HG03565 (cell line): ENCODE results near the gene PTPRA.
"Not testable (repeated sequence)": the region's sequence is repeated elsewhere in the genome, so short reads cannot be mapped to it uniquely, and the experiment has no call there.

Experiments
- ATAC-seq: cut with Tn5 transposase; IDR thresholded peaks from one replicate; pipeline ENCODE4 v1.9.1; 2021; ENCODE audit warnings: mild to moderate bottlenecking, moderate library complexity; ENCODE audit not compliant: unreplicated experiment

The PTPRA gene

GRCh38 chr20:3040086-3040485 lies 166.8 kb downstream of the PTPRA start:
- no peak for ATAC-seq

DNA sequence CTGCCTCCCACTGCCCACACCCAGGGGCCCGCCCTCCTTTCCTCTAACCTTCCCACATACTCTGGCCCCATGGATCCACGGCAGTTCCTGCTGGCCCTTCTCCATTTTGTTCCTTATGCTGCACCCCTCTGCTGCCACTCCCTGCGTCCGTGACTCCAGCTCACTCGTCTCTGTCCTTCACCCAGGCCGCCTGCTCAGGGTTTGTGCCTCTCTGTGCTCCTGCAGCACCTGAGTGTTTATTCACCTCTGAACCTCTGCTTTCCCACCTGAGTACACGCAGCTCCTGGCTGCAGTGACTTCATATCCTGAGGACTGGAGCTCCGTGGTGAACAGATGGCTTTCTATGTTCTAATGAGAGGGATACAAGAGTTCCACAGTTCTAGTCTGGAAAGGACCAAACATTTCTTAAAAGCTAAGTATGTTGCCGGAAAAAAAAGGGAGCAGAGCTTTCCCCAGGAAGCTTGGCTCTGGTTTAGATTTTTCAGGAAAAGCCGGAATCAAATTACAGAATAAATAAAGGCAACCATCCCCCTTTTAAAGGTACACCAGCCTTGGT lies 168.7 kb downstream of the PTPRA start:
- no peak for ATAC-seq

- no peak for ATAC-seq
Observed at GRCh38 chr20:3042625-3043024, 169.3 kb downstream of the PTPRA start.

GRCh38 chr20:3043322-3043721 lies 170.0 kb downstream of the PTPRA start, which contains the start of gene GNRH2:
Gene GNRH2 (plus strand): TSS chr20:3043622. CDS start chr20:3044415, 793 bp downstream.
- no peak for ATAC-seq

DNA sequence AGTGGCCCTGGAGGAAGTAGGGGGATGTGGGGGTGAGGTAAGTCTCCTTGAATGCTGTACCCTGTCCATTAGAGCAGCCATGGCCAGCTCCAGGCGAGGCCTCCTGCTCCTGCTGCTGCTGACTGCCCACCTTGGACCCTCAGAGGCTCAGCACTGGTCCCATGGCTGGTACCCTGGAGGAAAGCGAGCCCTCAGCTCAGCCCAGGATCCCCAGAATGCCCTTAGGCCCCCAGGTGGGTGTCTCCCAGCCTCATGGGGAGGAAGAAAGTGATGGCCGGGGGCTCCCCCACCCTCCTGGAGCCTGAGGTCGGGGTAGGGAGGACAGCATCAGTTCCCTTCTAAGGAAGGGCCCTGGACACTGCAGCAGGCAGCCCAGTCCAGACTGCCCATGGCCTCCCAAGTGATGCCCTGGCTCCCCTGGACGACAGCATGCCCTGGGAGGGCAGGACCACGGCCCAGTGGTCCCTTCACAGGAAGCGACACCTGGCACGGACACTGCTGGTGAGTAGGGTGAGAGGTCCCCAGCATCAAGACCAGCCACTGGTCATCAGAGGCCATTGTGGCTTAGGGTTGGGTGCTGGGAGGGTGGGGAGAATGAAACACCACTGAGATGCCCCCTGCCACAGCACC lies 171.2 kb downstream of the PTPRA start:
- no peak for ATAC-seq

DNA sequence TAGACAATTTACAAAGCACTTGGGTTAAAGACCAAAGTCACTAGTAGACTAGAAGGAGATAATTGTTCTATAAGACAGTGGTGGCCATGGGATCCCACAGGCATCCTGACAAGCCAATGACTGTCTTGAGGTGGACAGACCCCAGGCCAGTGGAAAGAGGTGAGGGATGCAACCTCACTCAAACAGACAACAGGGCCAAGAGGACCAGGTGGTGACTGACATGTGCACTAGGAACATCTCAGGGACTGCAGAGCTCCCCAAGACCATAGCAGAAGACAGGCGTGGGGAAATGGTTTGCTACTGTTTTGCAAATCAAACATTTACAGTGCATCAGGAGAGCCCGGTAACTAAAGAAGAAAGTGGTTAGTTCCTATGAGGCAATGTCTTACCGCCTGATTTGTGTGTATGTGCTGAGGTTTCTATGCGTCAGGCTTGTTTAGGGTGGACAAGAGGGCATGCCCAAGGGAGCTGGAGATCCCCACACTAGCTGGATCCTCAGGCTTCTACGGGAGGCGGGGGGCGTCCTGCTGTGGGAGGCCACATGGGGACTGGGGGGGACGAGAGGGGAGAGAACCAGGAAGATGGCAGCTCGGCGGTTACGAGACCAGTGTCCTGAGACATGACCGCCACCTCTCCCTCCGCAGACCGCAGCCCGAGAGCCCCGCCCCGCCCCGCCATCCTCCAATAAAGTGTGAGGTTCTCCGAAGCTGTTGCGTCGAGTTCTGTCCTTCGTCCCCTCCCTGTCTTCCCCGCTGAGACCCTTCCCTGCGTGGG lies 171.9 kb downstream of the PTPRA start:
- peak; percentile 1 for ATAC-seq

- ATAC-seq, result peak; percentile 83
Observed at GRCh38 chr20:3045816-3046676, 172.8 kb downstream of the PTPRA start, which contains the start of gene MRPS26. Gene MRPS26 (plus strand): TSS chr20:3046052. CDS start chr20:3046069, 17 bp downstream.

- no peak for ATAC-seq
Observed at GRCh38 chr20:3046677-3047462, 173.6 kb downstream of the PTPRA start.

DNA sequence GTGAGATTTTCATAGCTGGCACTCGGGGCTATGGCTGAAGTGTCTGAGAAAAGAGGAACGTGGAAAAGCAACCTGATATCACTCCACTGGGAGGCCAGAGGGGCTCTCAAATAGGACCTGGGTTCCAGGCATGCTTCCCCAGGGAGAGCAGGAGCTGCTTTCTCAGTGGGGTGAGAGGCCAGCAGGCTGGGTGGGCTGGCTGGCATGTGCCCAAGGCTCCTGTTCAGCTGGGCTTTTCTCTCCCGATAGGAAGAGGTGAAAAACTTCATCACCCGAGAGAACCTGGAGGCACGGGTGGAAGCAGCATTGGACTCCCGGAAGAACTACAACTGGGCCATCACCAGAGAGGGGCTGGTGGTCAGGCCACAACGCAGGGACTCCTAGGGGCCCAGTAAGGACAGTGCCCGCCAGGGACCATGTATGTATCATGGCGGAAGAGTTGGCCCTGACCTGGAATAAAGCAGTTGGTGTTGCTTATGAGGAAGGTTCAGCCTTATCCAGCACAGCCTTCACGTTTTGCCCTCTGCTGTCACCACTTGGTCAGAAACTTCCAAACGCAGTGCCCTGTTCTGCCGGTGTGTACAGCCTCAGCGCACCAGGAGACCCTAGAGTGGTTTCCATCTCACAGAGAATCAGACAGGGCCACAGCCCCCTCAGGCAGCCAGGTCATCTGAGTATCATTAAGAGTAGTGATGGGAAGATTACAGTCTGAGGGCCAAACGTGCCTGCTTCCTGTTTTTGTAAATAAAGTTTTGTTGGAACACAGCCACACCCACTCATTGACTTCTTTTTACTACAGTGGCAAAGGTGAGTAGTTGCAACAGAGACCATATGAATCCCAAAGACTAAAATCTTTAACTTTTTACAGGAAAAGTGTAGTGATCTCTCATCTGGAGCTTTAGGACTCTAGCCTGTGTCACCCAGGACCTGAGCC lies 174.5 kb downstream of the PTPRA start:
- no peak for ATAC-seq

DNA sequence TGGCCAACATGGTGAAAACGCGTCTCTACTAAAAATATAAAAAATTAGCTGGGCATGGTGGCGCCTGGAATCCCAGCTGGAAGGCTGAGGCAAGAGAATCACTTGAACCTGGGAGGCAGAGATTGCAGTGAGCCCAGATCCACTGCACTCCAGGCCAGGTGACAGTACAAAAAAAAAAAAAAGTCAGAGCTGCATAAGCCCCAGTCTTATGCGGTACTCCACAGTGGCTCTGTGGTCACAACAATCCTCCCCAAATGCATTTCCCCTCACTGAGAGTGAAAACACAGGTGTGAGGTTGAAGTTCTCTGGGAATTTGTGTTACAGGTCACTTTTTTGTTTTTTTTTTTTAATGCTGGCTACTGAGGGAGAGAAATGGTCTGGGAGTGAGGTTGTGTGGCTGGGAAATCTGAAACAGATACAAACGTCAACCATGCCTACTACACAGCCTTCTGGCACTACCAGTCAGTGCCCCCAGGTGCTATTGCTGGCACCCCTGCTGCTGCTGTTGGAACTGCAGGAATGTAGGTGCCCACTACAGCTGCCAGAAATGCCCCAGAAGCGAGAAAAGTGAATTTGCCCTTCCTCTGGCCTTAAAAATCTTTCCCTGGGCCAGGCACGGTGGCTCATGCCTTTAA lies 178.2 kb downstream of the PTPRA start:
- ATAC-seq, result no peak

DNA sequence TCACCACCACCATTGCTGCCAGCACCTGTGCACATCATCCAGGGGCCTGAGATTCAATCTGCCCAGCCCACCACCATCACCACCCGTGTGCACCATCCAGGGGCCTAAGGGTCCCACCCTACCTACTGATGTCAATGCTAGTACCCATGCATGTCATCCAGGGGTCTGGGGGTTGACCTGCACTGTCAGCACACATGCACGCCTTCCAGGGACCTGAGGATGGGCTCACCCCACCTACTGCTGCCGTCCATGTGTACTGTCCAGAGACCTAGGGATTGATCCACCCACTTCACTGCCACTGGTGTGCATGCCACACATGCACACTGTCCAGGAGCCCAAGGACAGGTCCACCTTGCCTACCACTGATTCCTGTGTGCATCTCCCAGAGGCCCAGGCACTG lies 186.2 kb downstream of the PTPRA start:
- no peak for ATAC-seq

- not testable (repeated sequence) for ATAC-seq
Observed at GRCh38 chr20:3064119-3064518, 190.8 kb downstream of the PTPRA start.

DNA sequence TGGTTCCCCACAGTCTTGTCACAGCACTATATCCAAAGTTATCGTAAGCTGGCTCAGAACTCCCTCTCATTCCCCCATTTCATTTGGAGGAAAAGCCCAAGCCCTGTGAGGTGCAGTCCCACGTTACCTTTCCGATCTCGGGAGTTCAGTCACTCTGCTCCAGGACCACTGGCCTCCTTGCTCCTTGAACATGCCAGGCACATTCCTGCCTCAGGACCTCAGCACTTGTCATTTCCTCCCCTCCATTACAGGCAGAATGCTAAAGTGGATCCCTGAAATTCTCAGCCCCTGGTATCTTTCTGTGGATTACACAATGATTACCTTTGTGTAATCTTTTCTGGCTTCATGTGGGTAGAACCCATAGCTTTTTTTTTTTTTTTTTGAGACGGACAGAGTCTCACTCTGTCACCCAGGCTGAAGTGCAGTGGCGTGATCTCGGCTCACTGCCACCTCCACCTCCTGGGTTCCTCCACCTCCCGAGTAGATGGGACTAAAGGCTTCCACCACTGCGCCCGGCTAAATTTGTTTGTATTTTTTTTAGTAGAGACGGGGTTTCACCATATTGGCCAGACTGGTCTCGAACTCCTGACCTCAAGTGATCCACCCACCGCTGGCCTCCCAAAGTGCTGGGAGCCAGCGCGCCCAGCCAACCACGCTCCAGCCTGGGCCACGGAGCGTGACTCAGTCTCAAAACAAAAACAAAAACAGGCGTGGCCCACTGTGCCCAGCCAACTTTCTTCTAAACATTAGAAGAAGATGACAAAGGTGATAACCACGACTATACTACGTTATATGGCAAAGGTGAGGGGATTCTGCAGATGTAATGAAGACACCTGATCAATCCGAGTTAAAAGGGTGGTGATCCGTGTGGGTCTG lies 194.1 kb downstream of the PTPRA start:
- ATAC-seq, result no peak

- no peak for ATAC-seq
Observed at GRCh38 chr20:3068075-3068474, 194.8 kb downstream of the PTPRA start.

DNA sequence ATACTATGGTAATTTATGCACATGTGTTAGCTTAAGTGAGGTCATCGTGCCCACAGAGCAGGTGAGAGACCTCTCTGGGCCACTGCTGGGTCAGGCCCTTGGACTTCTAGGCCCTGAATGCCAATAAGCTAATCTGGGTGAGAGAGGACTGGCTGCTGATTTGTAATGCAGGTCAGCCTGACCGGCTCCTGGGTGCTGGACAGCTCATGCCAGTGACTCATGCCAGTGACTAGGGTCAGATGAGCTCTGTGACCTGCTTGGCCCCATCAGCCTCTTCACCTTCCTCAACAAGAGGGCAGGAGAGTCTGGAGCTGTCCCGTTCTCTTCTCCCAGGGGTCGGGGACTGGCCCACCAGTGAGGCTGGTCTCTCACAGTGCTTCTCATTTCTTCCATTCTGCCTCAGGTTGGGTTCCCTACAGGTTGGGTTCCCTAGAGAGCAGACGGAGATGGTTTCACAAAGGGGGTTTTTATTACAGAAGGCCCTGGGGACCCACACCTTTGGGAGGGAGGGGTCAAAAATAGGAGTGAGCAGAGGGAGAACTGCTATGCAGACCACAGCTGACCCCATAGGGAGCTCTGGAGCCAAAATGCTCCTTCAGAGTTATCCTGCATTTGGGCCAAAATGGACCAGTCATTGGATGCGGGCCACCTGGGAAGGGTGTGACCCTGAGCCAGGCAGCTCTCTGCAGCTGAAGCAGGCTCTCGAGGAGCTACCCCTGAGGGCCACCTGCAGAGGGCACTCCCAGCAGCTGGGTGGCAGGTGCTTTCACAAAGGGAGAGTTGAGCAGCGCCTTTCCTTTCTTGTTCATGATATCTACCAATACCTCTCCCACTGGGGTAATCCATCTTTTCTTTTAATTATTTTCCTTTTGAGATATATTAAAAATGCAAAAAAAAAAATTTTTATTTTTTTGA lies 196.0 kb downstream of the PTPRA start:
- no peak for ATAC-seq

DNA sequence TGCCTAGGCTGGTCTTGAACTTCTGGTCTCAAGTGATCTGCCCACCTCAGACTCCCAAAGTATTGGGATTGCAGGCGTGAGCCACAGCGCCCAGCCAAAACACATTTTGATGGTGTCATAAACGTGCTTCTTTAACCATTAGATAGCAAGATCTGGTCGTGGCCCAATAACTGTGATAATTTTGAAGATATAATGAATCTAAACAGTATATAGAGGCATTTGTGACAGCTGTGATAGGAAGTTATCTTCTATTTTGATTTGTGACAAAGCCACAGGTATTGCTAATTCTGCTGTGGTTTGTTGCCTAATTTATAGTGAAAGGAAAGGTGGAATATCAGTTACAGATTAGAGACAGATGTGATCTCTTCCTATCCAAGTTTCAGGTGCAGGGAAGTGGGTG lies 197.4 kb downstream of the PTPRA start:
- no peak for ATAC-seq

DNA sequence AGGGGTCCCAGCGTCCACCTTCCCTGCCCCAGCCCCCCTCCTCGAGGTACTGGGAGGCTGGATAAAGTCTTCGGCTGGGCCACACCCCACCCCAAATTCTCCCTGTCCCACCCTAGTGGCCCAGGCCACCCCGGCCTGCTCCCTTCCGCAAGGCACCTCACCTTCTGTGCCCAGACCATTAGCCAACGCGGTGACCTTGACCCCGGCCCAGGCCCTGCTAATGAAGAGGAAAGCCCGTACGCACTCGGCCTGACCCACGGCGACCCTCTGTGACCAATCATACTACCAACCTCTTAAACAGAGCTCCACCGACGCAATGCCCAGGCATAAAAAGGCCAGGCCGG lies 198.0 kb downstream of the PTPRA start:
- ATAC-seq, result no peak
